LNCAP (cell line): ENCODE measurements around the gene CPNE2.

Experiments used
- TF ChIP-seq, protein P1 (sequence below): fragments of 450-650 bp; IDR thresholded peaks from 2 replicates; pipeline ENCODE4 v1.5.1; 2017; ENCODE audit warnings: mild to moderate bottlenecking

The CPNE2 gene

DNA sequence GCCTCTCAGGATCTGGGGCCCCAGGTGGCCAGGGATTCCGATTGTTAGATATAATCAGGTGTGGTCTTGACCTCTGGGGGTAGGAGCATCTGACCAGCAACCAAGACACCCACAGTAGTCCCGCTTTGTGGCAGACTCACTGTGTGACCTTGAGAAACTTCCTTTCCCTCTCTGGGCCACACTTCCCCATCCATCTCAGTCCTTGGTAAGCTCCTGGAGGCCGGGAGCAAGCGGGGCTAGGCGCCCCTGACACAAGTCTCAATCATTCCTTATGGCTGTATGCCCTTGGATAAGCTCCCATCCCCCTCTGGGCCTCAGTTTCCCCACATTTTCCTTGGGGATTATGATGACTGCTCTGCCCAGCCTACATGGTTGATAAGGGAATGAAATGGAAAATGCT is 21.3 kb downstream of the CPNE2 start:
- TF ChIP-seq, protein P1, sequence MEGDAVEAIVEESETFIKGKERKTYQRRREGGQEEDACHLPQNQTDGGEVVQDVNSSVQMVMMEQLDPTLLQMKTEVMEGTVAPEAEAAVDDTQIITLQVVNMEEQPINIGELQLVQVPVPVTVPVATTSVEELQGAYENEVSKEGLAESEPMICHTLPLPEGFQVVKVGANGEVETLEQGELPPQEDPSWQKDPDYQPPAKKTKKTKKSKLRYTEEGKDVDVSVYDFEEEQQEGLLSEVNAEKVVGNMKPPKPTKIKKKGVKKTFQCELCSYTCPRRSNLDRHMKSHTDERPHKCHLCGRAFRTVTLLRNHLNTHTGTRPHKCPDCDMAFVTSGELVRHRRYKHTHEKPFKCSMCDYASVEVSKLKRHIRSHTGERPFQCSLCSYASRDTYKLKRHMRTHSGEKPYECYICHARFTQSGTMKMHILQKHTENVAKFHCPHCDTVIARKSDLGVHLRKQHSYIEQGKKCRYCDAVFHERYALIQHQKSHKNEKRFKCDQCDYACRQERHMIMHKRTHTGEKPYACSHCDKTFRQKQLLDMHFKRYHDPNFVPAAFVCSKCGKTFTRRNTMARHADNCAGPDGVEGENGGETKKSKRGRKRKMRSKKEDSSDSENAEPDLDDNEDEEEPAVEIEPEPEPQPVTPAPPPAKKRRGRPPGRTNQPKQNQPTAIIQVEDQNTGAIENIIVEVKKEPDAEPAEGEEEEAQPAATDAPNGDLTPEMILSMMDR: no peak

DNA sequence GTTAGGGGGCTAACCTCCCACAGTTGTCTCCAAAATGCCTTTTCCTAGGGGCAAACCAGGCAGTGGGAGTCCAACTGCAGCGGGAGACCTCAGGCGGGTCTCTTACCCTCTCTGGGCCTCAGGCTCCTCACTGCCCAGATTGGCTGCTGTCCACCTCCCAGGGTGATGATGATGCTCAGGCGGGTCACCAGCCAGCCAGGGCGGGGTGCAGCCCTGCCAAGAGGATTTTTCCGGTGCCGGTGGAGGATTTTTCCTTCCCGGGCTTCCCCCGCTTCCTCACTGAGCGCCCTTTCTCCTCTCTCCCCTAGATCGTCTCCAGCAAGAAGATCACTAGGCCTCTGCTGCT is 22.8 kb downstream of the CPNE2 start:
- TF ChIP-seq, protein P1: no peak

DNA sequence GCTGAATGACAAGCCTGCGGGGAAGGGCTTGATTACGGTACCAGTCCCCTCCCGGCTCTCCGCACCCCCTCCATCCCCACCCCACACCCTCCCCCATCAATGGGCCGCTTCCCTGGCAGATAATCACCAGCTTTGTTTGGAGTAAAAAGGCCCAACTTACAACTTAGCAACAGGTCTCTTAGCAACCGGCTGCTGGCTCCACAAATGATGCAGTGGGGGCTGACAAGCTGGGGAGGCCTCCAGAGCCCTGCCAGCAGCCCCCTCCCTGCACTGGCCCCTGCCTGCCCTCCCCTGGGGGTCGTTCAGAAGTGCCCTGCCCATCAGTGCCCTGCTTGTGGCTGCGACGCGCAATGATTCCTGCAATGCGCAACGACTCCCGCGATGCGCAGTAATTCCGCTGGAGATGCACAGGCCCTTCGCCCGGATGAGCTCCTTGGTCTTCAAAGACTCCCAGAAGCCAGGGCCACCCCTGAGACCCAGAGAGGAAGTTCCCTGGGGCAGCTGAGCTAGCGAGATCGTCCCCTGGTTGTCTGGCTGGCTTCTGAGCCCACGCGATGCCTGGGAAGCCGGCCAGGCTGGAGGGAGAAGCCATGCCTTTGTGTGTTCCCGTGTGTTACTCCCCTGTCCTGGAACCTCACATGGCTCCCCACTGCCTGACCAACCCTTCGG is 23.3 kb downstream of the CPNE2 start:
- TF ChIP-seq, protein P1: no peak

DNA sequence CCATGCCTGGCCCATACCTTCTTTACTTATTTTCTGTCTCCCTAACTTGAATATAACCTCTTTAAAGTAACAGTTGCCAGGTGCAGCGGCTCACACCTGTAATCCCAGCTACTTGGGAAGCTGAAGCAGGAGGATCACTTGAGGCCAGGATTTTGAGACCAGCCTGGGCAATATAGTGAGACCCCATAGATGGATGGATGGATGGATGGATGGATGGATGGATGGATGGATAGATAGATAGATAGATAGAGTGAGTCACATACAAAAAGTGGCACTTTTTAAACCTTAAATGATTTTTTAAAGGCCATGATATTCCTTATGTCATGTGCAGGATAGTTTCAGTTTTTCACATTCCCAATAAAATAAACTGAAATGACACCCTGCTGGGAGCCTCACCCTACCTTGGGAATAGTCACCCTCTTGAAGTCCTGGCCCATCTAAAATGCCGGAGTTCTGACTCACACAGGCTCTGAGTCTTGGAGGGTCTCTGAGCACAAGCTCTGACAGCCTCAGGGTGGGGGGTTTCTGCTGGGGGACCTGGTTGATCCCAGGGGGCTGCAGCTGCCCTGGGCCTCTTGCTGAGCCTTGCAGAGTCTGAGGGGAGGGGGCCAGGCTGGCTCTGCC is 26.2 kb downstream of the CPNE2 start:
- TF ChIP-seq, protein P1: no peak

DNA sequence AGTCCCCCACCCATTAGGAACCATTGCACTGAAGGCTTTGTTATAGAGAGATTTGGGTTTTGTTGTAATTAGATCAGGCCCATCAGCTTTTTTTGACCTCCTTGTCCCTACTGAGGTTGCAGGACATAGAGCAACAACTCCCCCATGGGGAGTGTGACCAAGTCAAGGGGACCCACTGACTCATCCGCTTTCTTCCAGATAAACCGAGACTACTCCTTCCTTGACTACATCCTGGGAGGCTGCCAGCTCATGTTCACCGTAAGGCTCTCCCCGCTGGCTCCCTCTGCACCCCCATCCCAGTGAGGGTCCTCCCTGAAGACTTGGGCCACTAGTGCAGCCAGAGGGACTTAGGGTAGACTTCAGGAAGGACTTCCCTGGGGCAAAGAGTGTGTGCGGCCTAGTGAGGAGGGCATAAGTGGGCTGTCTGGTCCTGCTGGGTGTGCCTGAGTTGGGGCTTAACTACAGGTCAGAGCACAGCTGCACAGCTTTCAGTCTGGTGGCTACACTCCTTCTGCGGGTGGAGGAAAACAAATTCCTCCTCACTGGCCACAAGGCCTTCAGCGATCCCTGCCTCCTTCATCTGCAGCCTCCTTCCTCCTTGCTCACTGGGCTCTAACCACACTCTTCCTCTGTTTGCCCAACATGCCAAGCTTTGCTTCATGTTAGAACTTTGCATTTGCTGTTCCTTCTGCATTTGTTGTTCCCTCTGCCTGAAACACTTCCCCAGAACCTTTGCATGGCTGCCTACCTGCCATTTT is 31.0 kb downstream of the CPNE2 start:
- TF ChIP-seq, protein P1: no peak

DNA sequence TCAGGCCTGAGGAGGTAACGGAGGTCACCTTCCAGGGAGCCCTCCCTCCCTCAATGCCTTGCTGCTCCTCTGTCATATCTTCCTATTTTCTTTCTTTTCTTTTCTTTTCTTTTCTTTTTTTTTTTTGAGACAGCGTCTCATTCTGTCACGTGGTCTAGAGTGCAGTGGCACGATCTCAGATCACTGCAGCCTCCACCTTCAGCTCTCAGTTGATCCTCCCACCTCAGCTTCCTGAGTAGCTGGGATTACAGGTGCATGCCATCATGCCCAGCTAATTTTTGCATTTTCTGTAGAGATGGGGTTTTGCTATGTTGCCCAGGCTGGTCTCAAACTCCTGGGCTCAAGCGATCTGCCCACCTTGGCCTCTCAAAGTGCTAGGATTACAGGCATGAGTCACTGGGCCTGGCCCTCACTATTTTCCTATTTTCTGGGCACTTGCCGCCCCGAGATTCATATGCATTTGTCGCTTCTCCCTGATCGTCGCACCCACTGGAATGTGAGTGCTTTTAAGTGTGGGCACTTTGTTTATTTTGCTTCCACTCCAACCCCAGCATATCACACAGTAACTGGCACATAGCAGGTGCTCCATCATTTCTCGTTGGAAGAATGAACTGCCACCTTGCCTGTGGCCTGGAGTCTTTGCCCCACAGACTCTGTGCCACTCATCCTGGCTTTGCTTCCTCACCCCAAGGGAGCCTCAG is 31.7 kb downstream of the CPNE2 start:
- TF ChIP-seq, protein P1: no peak

DNA sequence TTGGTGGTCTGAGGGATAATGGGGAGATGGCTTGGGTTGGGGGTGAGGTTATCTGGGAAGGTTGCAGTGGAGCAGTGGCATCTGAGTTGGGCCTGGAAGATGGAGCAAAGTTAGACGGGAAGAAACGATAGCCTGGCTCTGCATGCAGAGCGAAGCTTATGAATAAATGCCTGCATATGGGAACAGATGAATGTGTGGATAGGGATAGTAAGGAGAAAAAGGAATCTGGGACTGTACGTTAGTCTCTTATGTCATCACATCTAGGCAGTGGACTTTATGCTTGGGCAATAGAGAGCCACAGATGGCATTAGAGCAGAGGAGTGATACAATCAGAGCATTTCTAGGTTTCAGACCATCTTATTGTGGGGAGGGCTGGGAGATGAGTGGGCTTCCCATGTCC is 33.0 kb downstream of the CPNE2 start:
- TF ChIP-seq, protein P1: no peak
